NB4 (cell line): ENCODE data around the gene GRID1.

Experiments used
- CTCF ChIP-seq: IDR thresholded peaks from one replicate; pipeline ENCODE4 v1.5.1; 2012; ENCODE audit warnings: low read depth, low read length
- MAX ChIP-seq: IDR thresholded peaks from 2 replicates; pipeline ENCODE4 v1.6.1; 2011; ENCODE audit warnings: low read depth, low read length
- POLR2A ChIP-seq: IDR thresholded peaks from 2 replicates; pipeline ENCODE4 v1.6.1; 2011; ENCODE audit warnings: mild to moderate bottlenecking; ENCODE audit not compliant: insufficient read length; ENCODE audit errors: extremely low read depth

- TF ChIP-seq POLR2A (no peak), CTCF (no peak), MAX (no peak)
Observed at GRCh38 chr10:86286236-86287109, 80.1 kb downstream of the GRID1 start.
